PFSK-1 (cell line): ENCODE measurements around the gene NRP2.

ENCODE experiments used
- FOXP2 ChIP-seq: optimal IDR thresholded peaks from 2 replicates; pipeline ENCODE3; 2011; ENCODE audit warnings: borderline replicate concordance, control low read depth, inconsistent platforms; ENCODE audit not compliant: insufficient read depth; ENCODE audit errors: extremely low read length, extremely low read depth
- POLR2AphosphoS5 ChIP-seq: IDR thresholded peaks from 2 replicates; pipeline ENCODE4 v1.6.1; 2012; ENCODE audit warnings: low read depth, mild to moderate bottlenecking, control low read depth, low read length, moderate library complexity
- REST ChIP-seq, 2 experiments: IDR thresholded peaks; 2 replicates each; pipeline versions ENCODE4 v1.6.1 to v1.8.0; 2011 to 2012; ENCODE audit warnings: low read depth in 2 of 2, low read length in 2 of 2, control low read depth in 1 of 2, inconsistent platforms in 1 of 2, mild to moderate bottlenecking in 1 of 2, moderate library complexity in 1 of 2; ENCODE audit not compliant: insufficient read depth in 1 of 2
- SIN3A ChIP-seq: IDR thresholded peaks from 2 replicates; pipeline ENCODE4 v1.6.1; 2012; ENCODE audit warnings: mild to moderate bottlenecking, low read length, moderate library complexity, borderline replicate concordance; ENCODE audit not compliant: insufficient read depth
- TAF1 ChIP-seq: IDR thresholded peaks from 2 replicates; pipeline ENCODE4 v1.6.1; 2012; ENCODE audit warnings: low read length, control low read depth, borderline replicate concordance; ENCODE audit not compliant: insufficient read depth

The NRP2 gene

GRCh38 chr2:205721057-205721449 lies 38.8 kb downstream of the NRP2 start:
- no peak for TF ChIP-seq POLR2AphosphoS5
- no peak for TF ChIP-seq FOXP2
- TF ChIP-seq TAF1: no peak
- no peak for TF ChIP-seq SIN3A
- no peak for TF ChIP-seq REST (IDR thresholded peaks at IDR 0.05; ENCODE audit: insufficient read depth in 1 of 2, low read depth in 2 of 2, low read length in 2 of 2)

GRCh38 chr2:205722283-205722918 lies 40.1 kb downstream of the NRP2 start:
- TF ChIP-seq POLR2AphosphoS5: no peak
- TF ChIP-seq REST (IDR thresholded peaks at IDR 0.05; ENCODE audit: insufficient read depth in 1 of 2, low read depth in 2 of 2, low read length in 2 of 2): no peak
- no peak for TF ChIP-seq TAF1
- TF ChIP-seq SIN3A: no peak
- no peak for TF ChIP-seq FOXP2

GRCh38 chr2:205723179-205723578 lies 40.9 kb downstream of the NRP2 start:
- TF ChIP-seq TAF1: no peak
- no peak for TF ChIP-seq POLR2AphosphoS5
- TF ChIP-seq FOXP2: no peak
- no peak for TF ChIP-seq SIN3A
- no peak for TF ChIP-seq REST (IDR thresholded peaks at IDR 0.05; ENCODE audit: insufficient read depth in 1 of 2, low read depth in 2 of 2, low read length in 2 of 2)

- no peak for TF ChIP-seq TAF1
- no peak for TF ChIP-seq REST (IDR thresholded peaks at IDR 0.05; ENCODE audit: insufficient read depth in 1 of 2, low read depth in 2 of 2, low read length in 2 of 2)
- no peak for TF ChIP-seq SIN3A
- TF ChIP-seq POLR2AphosphoS5: no peak
- TF ChIP-seq FOXP2: no peak
Observed at GRCh38 chr2:205725059-205725458, 42.8 kb downstream of the NRP2 start.
